ENCODE measurements around the gene NQO1. TPM values are rescaled to one million over a fixed set of nuclear protein-coding genes. Genes with fewer than 3 reads are reported as not detected.

Gene NQO1
- total and polyA plus RNA-seq, 2 of the 8 experiments (the other 6 are each of a cell fraction or from before 2014, with no cell fraction given): 32.7 to 45.7 TPM

DNA sequence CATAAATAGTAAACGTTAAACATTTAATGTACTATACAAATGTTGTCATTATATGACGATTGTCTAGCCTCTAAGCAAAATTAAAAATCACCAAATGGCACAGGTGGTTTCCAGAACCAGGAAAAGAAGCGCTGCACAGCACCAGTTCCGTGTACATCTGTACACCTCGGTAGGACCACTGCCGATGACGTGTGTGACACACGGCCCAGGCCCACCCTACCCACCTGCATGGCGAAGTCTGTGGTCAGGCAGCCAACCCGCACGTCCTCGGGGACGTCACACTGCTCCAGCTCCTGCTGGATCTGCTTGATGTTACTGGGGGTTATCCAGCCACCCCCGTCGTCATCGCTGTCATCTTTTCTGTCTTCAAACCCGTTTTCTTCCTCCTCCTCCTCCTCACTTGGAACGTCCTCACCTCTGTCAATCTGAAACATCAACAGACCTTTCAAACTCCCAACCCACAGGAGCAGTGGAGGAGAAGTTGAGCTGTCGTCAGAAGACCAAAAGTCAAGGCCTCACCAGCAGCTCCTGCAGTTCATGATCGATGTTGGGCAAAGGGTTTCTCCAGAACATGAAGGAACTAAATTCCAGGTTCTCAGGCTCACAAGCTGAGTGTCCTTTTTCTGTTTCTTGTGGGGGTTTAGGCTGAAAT is 22.5 kb upstream of the NQO1 start:
- no peak for DNase-seq (ENCODE audit: low read depth in 1 of 2, low spot score in 2 of 2)
- H4K20me1 ChIP-seq (replicated peaks in 1 of 2; ENCODE audit: control insufficient read depth in 1 of 2, insufficient read depth in 2 of 2, low read length in 2 of 2): peaks cover 0 to 17% of the 10 kb centered on the region in 2 experiments
- H3K27me3 ChIP-seq (replicated peaks in 1 of 4; ENCODE audit: control insufficient read depth in 3 of 4, extremely low read depth in 1 of 4, insufficient read depth in 3 of 4, low read length in 3 of 4): no peaks in the 10 kb centered on the region
- no peak overlapping the region for H3K56ac ChIP-seq (replicated peaks; ENCODE audit: insufficient read length, low read depth, low read length)
- H3K23me2 ChIP-seq (ENCODE audit: low read depth, low read length): no peaks in the 10 kb centered on the region
- H4K91ac ChIP-seq (replicated peaks; ENCODE audit: insufficient read length, low read length): no peak overlapping the region
- no peaks in the 10 kb centered on the region for H3K4me1 ChIP-seq (replicated peaks in 1 of 4; ENCODE audit: control insufficient read depth in 3 of 4, insufficient read depth in 4 of 4, low read length in 3 of 4)
- no peak overlapping the region for H4K8ac ChIP-seq (ENCODE audit: extremely low read depth, insufficient read depth, low read length)
- no peak overlapping the region for H4K5ac ChIP-seq (ENCODE audit: insufficient read length, low read depth, low read length)
- CTCF ChIA-PET (ENCODE audit: partially characterized antibody): interaction anchor here (1.5 kb wide), 1 partner anchor 27 kb away, joined by 3 read pairs; no protein-coding TSS in a partner anchor
- no peak overlapping the region for H2BK15ac ChIP-seq (ENCODE audit: low read length)
- H3K36me3 ChIP-seq (ENCODE audit: control insufficient read depth in 2 of 4, insufficient read depth in 4 of 4, low read length in 3 of 4): peaks cover 50 to 73% (median 63%) of the 10 kb centered on the region in 4 experiments
- no peak overlapping the region for H2BK120ac ChIP-seq (replicated peaks; ENCODE audit: low read depth, low read length)
- TF ChIP-seq SIRT6 (IDR thresholded peaks at IDR 0.05; ENCODE audit: low read length) (no peak), SIN3A (conservative IDR thresholded peaks at IDR 0.05 in 1 of 2, IDR thresholded peaks at IDR 0.05 in 1 of 2; ENCODE audit: low read depth in 1 of 2, low read length in 2 of 2) (no peak), CHD1 (IDR thresholded peaks at IDR 0.05; ENCODE audit: low read depth, low read length) (no peak), TEAD4 (IDR thresholded peaks at IDR 0.05; ENCODE audit: low read depth, low read length) (no peak), POLR2AphosphoS5 (IDR thresholded peaks at IDR 0.05; ENCODE audit: low read depth, low read length) (no peak)
- TF ChIP-seq, protein P1, sequence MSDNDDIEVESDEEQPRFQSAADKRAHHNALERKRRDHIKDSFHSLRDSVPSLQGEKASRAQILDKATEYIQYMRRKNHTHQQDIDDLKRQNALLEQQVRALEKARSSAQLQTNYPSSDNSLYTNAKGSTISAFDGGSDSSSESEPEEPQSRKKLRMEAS (IDR thresholded peaks at IDR 0.05): no peak
- POLR2A ChIA-PET (ENCODE audit: partially characterized antibody): interaction anchor here (0.9 kb wide), 1 partner anchor 45 kb away, joined by 3 read pairs; no protein-coding TSS in a partner anchor
- no peak overlapping the region for H3K14ac ChIP-seq (ENCODE audit: insufficient read length)
- no peak overlapping the region for H3K4me2 ChIP-seq (ENCODE audit: insufficient read depth in 1 of 2, low read depth in 2 of 2, low read length in 2 of 2)
- no peaks in the 10 kb centered on the region for H3K9me3 ChIP-seq (ENCODE audit: insufficient read depth in 2 of 2, low read depth in 1 of 2, low read length in 1 of 2)
- H2AK5ac ChIP-seq (ENCODE audit: low read depth, low read length): no peak overlapping the region
- H3K27ac ChIP-seq (ENCODE audit: low read depth, low read length): no peak overlapping the region
- H2BK5ac ChIP-seq (ENCODE audit: low read depth, low read length): no peak overlapping the region
- no peak overlapping the region for H3K18ac ChIP-seq (ENCODE audit: extremely low read depth, low read length)
- no peak overlapping the region for H2BK12ac ChIP-seq (ENCODE audit: low read depth, low read length)
- H3K4ac ChIP-seq (replicated peaks; ENCODE audit: insufficient read length, low read depth, low read length): no peak overlapping the region
- FAIRE-seq: no peak
- H3K79me2 ChIP-seq (ENCODE audit: control insufficient read depth in 1 of 2, insufficient read depth in 2 of 2, low read length in 2 of 2): peaks cover 6 to 27% of the 10 kb centered on the region in 2 experiments
- H3K23ac ChIP-seq (ENCODE audit: insufficient read length): no peak overlapping the region
- WGBS, 2 experiments (ENCODE audit: extremely low coverage in 1 of 2, insufficient coverage in 1 of 2, insufficient read length in 1 of 2, insufficient replicate concordance in 2 of 2, low coverage in 1 of 2, low lambda C conversion rate in 2 of 2, missing lambda C conversion rate in 1 of 2): 88% methylated on average over 20 of the region's 20 CpGs; no CpG with 5 or more reads in 1 of the 2 experiments
- H3K4me3 ChIP-seq (ENCODE audit: extremely low read depth in 1 of 4, insufficient read depth in 2 of 4, low read depth in 3 of 4, low read length in 4 of 4): no peak overlapping the region
- H3K79me1 ChIP-seq (ENCODE audit: low read depth, low read length): peaks cover 6% of the 10 kb centered on the region
- H3K9ac ChIP-seq (replicated peaks in 1 of 4; ENCODE audit: extremely low read depth in 1 of 4, low read depth in 3 of 4, low read length in 3 of 4): no peak overlapping the region
- H2AFZ ChIP-seq (ENCODE audit: low read length): no peak overlapping the region
- no peak overlapping the region for H2BK20ac ChIP-seq (ENCODE audit: low read length)

Data from H1 (cell line).